ENCODE data around the gene PATE1.

GRCh38 chr11:125720781-125721180 is 25.3 kb upstream of the PATE1 start:
- TF ChIP-seq CTCF (IDR thresholded peaks at IDR 0.05 in 2 of 3, conservative IDR thresholded peaks at IDR 0.05 in 1 of 3; ENCODE audit: control insufficient read depth in 2 of 3, extremely low read depth in 1 of 3, insufficient read depth in 1 of 3, low read depth in 3 of 3, low read length in 3 of 3): no peak
- no peak for TF ChIP-seq NFYB (IDR thresholded peaks at IDR 0.05; ENCODE audit: insufficient read depth, low read depth, low read length)
- no peak for TF ChIP-seq POLR2A (IDR thresholded peaks at IDR 0.05; ENCODE audit: low read depth, low read length)
- no peak for TF ChIP-seq YY1 (IDR thresholded peaks at IDR 0.05; ENCODE audit: low read depth, low read length)
- TF ChIP-seq LARP7 (IDR thresholded peaks at IDR 0.05): no peak
- no peak for TF ChIP-seq FOXM1 (IDR thresholded peaks at IDR 0.05; ENCODE audit: low read depth, low read length)
- no peak for TF ChIP-seq BRCA1 (IDR thresholded peaks at IDR 0.05; ENCODE audit: low read depth, low read length)

Data from GM12878 (cell line).